ENCODE data around the gene PIGR. TPM values are rescaled to one million over a fixed set of nuclear protein-coding genes. Genes with fewer than 3 reads are reported as not detected.
A peak's percentile ranks its signal among the peaks of the same experiment; 100 is the strongest.

PIGR gene
- total and polyA plus RNA-seq, 8 donors: 7.1 to 83.4 (median 33.5) TPM

- WGBS, 2 donors: 4 to 7% methylated on average over 5 of the region's 5 CpGs
- H3K4me1 ChIP-seq: peaks cover 0 to 16% (median 9%) of the 10 kb centered on the region in 3 donors
- intact Hi-C loops (cut with DNase I): no loop called here
- no peaks in the 10 kb centered on the region for H3K36me3 ChIP-seq
- no peaks in the 10 kb centered on the region for H3K9me3 ChIP-seq
- no peaks in the 10 kb centered on the region for H3K27me3 ChIP-seq
- H3K4me3 ChIP-seq: no peak overlapping the region
- FAIRE-seq: no peak
- peak in 1 of 6 donors; percentile 37 for DNase-seq
- peak overlapping the region in 3 of 4 donors; percentile 6 to 47 (median 46) for H3K27ac ChIP-seq
- peak; percentile 60 to 83 (median 77) for ATAC-seq
- TF ChIP-seq, protein P1, sequence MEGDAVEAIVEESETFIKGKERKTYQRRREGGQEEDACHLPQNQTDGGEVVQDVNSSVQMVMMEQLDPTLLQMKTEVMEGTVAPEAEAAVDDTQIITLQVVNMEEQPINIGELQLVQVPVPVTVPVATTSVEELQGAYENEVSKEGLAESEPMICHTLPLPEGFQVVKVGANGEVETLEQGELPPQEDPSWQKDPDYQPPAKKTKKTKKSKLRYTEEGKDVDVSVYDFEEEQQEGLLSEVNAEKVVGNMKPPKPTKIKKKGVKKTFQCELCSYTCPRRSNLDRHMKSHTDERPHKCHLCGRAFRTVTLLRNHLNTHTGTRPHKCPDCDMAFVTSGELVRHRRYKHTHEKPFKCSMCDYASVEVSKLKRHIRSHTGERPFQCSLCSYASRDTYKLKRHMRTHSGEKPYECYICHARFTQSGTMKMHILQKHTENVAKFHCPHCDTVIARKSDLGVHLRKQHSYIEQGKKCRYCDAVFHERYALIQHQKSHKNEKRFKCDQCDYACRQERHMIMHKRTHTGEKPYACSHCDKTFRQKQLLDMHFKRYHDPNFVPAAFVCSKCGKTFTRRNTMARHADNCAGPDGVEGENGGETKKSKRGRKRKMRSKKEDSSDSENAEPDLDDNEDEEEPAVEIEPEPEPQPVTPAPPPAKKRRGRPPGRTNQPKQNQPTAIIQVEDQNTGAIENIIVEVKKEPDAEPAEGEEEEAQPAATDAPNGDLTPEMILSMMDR (IDR thresholded peaks at IDR 0.05): no peak
Measured at GRCh38 chr1:206969090-206969489, 22.8 kb upstream of the PIGR start.

GRCh38 chr1:206967096-206967849, 21.0 kb upstream of the PIGR start:
- ATAC-seq: peak in 2 of 4 donors; percentile 46 to 50
- Histone ChIP-seq H3K36me3 (no peaks in the 10 kb centered on the region), H3K4me3 (no peak overlapping the region), H3K9me3 (no peaks in the 10 kb centered on the region), H3K4me1 (peaks cover 0 to 12% (median 9%) of the 10 kb centered on the region in 3 donors), H3K27ac (peak overlapping the region in 2 of 4 donors; percentile 15 to 17), H3K27me3 (no peaks in the 10 kb centered on the region)
- no peak for DNase-seq
- WGBS, 2 donors: 72% methylated on average over 8 of the region's 8 CpGs
- TF ChIP-seq, protein P1 (IDR thresholded peaks at IDR 0.05): no peak
- intact Hi-C loops (cut with DNase I): no loop called here
- no peak for FAIRE-seq

GRCh38 chr1:206965781-206966180, 19.5 kb upstream of the PIGR start:
- intact Hi-C loops (cut with DNase I): no loop called here
- H3K27ac ChIP-seq: no peak overlapping the region
- no peaks in the 10 kb centered on the region for H3K27me3 ChIP-seq
- H3K4me3 ChIP-seq: no peak overlapping the region
- no peak for FAIRE-seq
- WGBS, 2 donors: 87 to 88% methylated on average over 2 of the region's 2 CpGs
- TF ChIP-seq, protein P1 (IDR thresholded peaks at IDR 0.05): no peak
- no peaks in the 10 kb centered on the region for H3K9me3 ChIP-seq
- ATAC-seq: no peak
- DNase-seq: no peak
- H3K36me3 ChIP-seq: no peaks in the 10 kb centered on the region
- H3K4me1 ChIP-seq: peaks cover 0 to 12% (median 9%) of the 10 kb centered on the region in 3 donors

GRCh38 chr1:206963740-206964139, 17.5 kb upstream of the PIGR start:
- Histone ChIP-seq H3K4me3 (no peak overlapping the region), H3K36me3 (no peaks in the 10 kb centered on the region), H3K4me1 (peaks cover 0 to 4% (median 2%) of the 10 kb centered on the region in 3 donors), H3K27me3 (no peaks in the 10 kb centered on the region), H3K9me3 (no peaks in the 10 kb centered on the region), H3K27ac (no peak overlapping the region)
- DNase-seq: no peak
- WGBS, 2 donors: 89 to 91% methylated on average over 1 of the region's 1 CpG
- FAIRE-seq: no peak
- ATAC-seq: no peak
- intact Hi-C loops (cut with DNase I): no loop called here
- TF ChIP-seq, protein P1 (IDR thresholded peaks at IDR 0.05): no peak

DNA sequence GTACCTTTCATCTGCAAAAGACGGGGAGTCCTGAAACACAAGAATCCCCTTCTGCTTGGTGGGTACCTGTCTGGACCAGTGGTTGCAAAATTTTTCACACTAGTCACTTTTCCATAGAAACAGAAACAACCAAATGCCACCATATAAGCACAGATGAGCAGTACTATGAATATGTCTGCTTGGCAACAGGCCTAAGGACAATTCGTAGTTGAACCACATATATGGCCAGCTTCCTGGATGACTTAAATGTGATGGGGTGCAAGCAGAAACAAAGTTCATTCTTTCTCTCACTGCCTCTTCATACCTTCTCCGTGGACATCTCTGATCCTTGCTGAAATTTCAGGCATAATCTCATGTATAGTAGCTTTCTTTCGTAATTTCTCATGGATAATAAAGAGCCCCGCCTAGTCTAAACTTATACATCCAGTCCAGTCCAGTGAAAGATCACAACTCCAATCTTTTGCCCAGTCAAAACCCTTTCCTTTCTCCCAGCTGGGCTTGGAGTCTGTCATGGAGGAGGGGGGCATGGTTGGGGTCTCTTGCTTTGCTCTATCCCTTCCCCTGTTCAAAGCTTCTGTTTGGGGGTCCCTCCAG, 16.9 kb upstream of the PIGR start:
- Histone ChIP-seq H3K4me1 (no peaks in the 10 kb centered on the region), H3K27me3 (no peaks in the 10 kb centered on the region), H3K36me3 (no peaks in the 10 kb centered on the region), H3K27ac (no peak overlapping the region), H3K9me3 (no peaks in the 10 kb centered on the region), H3K4me3 (no peak overlapping the region)
- FAIRE-seq (no peak), ATAC-seq (no peak), DNase-seq (no peak)
- TF ChIP-seq, protein P1 (IDR thresholded peaks at IDR 0.05): no peak
- 84 to 92% methylated on average over 5 of the region's 5 CpGs for WGBS, 2 donors
- intact Hi-C loops (cut with DNase I): no loop called here
